ENCODE data around the gene KIAA1328.

KIAA1328 gene

GRCh38 chr18:37218022-37218590 is 389.2 kb downstream of the KIAA1328 start:
- DNase-seq (ENCODE audit: low read depth in 3 of 3): no peak

- no peak for DNase-seq (ENCODE audit: low read depth in 3 of 3)
Observed at GRCh38 chr18:37219257-37219656, 390.3 kb downstream of the KIAA1328 start.

- DNase-seq (ENCODE audit: low read depth in 3 of 3): no peak
Observed at GRCh38 chr18:37222354-37222998, 393.5 kb downstream of the KIAA1328 start.

GRCh38 chr18:37222999-37223378 is 394.1 kb downstream of the KIAA1328 start:
- no peak for DNase-seq (ENCODE audit: low read depth in 3 of 3)

- no peak for DNase-seq (ENCODE audit: low read depth in 3 of 3)
Observed at GRCh38 chr18:37225279-37225678, 396.4 kb downstream of the KIAA1328 start.

- DNase-seq (ENCODE audit: low read depth in 3 of 3): no peak
Observed at GRCh38 chr18:37230768-37231167, 401.8 kb downstream of the KIAA1328 start.

- no peak for DNase-seq (ENCODE audit: low read depth in 3 of 3)
Observed at GRCh38 chr18:37231251-37231650, 402.3 kb downstream of the KIAA1328 start.

GRCh38 chr18:37235583-37235982 is 406.7 kb downstream of the KIAA1328 start:
- no peak for DNase-seq (ENCODE audit: low read depth in 3 of 3)

- no peak for DNase-seq (ENCODE audit: low read depth in 3 of 3)
Observed at GRCh38 chr18:37238282-37239108, 409.6 kb downstream of the KIAA1328 start.

GRCh38 chr18:37242091-37242490 is 413.2 kb downstream of the KIAA1328 start:
- DNase-seq (ENCODE audit: low read depth in 3 of 3): no peak

- no peak for DNase-seq (ENCODE audit: low read depth in 3 of 3)
Observed at GRCh38 chr18:37242826-37243560, 414.1 kb downstream of the KIAA1328 start.

GRCh38 chr18:37243741-37244140 is 414.8 kb downstream of the KIAA1328 start:
- no peak for DNase-seq (ENCODE audit: low read depth in 3 of 3)

- no peak for DNase-seq (ENCODE audit: low read depth in 3 of 3)
Observed at GRCh38 chr18:37244618-37245017, 415.7 kb downstream of the KIAA1328 start.

GRCh38 chr18:37246779-37247340 is 417.9 kb downstream of the KIAA1328 start:
- DNase-seq (ENCODE audit: low read depth in 3 of 3): no peak

- DNase-seq (ENCODE audit: low read depth in 3 of 3): no peak
Observed at GRCh38 chr18:37247497-37248161, 418.7 kb downstream of the KIAA1328 start.

GRCh38 chr18:37248281-37248680 is 419.4 kb downstream of the KIAA1328 start:
- DNase-seq (ENCODE audit: low read depth in 3 of 3): no peak

GRCh38 chr18:37249171-37249886 is 420.4 kb downstream of the KIAA1328 start:
- DNase-seq (ENCODE audit: low read depth in 3 of 3): no peak

- DNase-seq (ENCODE audit: low read depth in 3 of 3): no peak
Observed at GRCh38 chr18:37249895-37250618, 421.1 kb downstream of the KIAA1328 start.

- DNase-seq (ENCODE audit: low read depth in 3 of 3): no peak
Observed at GRCh38 chr18:37251679-37252078, 422.8 kb downstream of the KIAA1328 start.

GRCh38 chr18:37252342-37252741 is 423.4 kb downstream of the KIAA1328 start:
- DNase-seq (ENCODE audit: low read depth in 3 of 3): no peak
